A673 (cell line): ENCODE measurements around the gene ADAM23. TPM values are rescaled to one million over a fixed set of nuclear protein-coding genes. Genes with fewer than 3 reads are reported as not detected.

ENCODE experiments used
- BruUV-seq: library from RNA; stranded (reverse); fragments of 400-500 nt; replicated peaks from 2 replicates; lab custom pipeline; 2021; lab: Mats Ljungman, UMichigan
- CTCF ChIA-PET: fragments of 300-600 bp; sonication (Branson Sonifier 250); formaldehyde crosslinking; loops from one replicate; lab custom pipeline; 2022; ENCODE audit warnings: antibody characterized with exemption; lab: Charles Lee
- POLR2A ChIA-PET: fragments of 300-600 bp; sonication (Branson Sonifier 250); formaldehyde crosslinking; loops from one replicate; lab custom pipeline; 2022; ENCODE audit warnings: antibody characterized with exemption; ENCODE audit not compliant: low non-redundant PET; lab: Charles Lee
- DNase-seq: peaks from one replicate; pipeline ENCODE4 v3.0.0-alpha.2; 2015; ENCODE audit warnings: low spot score
- H3K27ac ChIP-seq: fragments of 200-600 bp; sonication (generic); 2 replicates; pipeline ENCODE4 v1.5.1; 2016; ENCODE audit warnings: mixed run types, low read depth, mild to moderate bottlenecking, mixed read lengths, antibody characterized with exemption, low read length; ENCODE audit not compliant: poor library complexity, severe bottlenecking
- H3K27me3 ChIP-seq: fragments of 200-600 bp; sonication (generic); replicated peaks from 2 replicates; pipeline ENCODE4 v1.6.1; 2017; ENCODE audit warnings: mixed run types, low read depth, mild to moderate bottlenecking, mixed read lengths, antibody characterized with exemption, low read length; ENCODE audit not compliant: insufficient read depth, poor library complexity
- H3K36me3 ChIP-seq: fragments of 200-600 bp; sonication (generic); 2 replicates; pipeline ENCODE4 v1.6.1; 2016; ENCODE audit warnings: mixed run types, mild to moderate bottlenecking, mixed read lengths, antibody characterized with exemption, low read length; ENCODE audit not compliant: insufficient read depth, poor library complexity, severe bottlenecking
- H3K4me1 ChIP-seq: fragments of 200-600 bp; sonication (generic); 2 replicates; pipeline ENCODE4 v1.6.1; 2017; ENCODE audit warnings: mixed run types, mild to moderate bottlenecking, mixed read lengths, antibody characterized with exemption, low read length; ENCODE audit not compliant: insufficient read depth, poor library complexity, severe bottlenecking
- H3K4me3 ChIP-seq: fragments of 200-600 bp; sonication (generic); 2 replicates; pipeline ENCODE4 v1.5.1; 2016; ENCODE audit warnings: low read depth, mixed run types, mild to moderate bottlenecking, mixed read lengths, low read length; ENCODE audit not compliant: poor library complexity, severe bottlenecking
- H3K9me3 ChIP-seq: fragments of 200-600 bp; sonication (generic); 2 replicates; pipeline ENCODE4 v1.6.1; 2016; ENCODE audit warnings: mixed run types, low read depth, mild to moderate bottlenecking, mixed read lengths, antibody characterized with exemption, low read length; ENCODE audit not compliant: poor library complexity, severe bottlenecking
- EZH2 ChIP-seq: fragments of 200-600 bp; sonication (generic); IDR thresholded peaks from 2 replicates; pipeline ENCODE4 v1.6.1; 2017; ENCODE audit warnings: borderline replicate concordance, low read depth, mild to moderate bottlenecking, mixed read lengths, antibody characterized with exemption, low read length; ENCODE audit not compliant: poor library complexity, severe bottlenecking
- intact Hi-C: fragments of 100-400 bp; cut with micrococcal nuclease; formaldehyde crosslinking; loops from one replicate; pipeline ENCODE4 v1.10.0; 2022; ENCODE audit not compliant: unreplicated experiment
- total RNA-seq: library from RNA; stranded (reverse); gene quantifications from 2 replicates; pipeline ENCODE4 v1.2.3, GENCODE V29; 2021
- TF ChIP-seq, protein P1 (sequence below): fragments of 300-800, 200-600 bp; sonication (generic); conservative IDR thresholded peaks from 2 replicates; pipeline ENCODE4 v1.5.1; 2017; ENCODE audit warnings: low read depth, mild to moderate bottlenecking, antibody characterized with exemption, low read length, moderate library complexity, mixed read lengths

ADAM23 gene
- total RNA-seq, 1 experiment from 2014 or later: 0.21 TPM

DNA sequence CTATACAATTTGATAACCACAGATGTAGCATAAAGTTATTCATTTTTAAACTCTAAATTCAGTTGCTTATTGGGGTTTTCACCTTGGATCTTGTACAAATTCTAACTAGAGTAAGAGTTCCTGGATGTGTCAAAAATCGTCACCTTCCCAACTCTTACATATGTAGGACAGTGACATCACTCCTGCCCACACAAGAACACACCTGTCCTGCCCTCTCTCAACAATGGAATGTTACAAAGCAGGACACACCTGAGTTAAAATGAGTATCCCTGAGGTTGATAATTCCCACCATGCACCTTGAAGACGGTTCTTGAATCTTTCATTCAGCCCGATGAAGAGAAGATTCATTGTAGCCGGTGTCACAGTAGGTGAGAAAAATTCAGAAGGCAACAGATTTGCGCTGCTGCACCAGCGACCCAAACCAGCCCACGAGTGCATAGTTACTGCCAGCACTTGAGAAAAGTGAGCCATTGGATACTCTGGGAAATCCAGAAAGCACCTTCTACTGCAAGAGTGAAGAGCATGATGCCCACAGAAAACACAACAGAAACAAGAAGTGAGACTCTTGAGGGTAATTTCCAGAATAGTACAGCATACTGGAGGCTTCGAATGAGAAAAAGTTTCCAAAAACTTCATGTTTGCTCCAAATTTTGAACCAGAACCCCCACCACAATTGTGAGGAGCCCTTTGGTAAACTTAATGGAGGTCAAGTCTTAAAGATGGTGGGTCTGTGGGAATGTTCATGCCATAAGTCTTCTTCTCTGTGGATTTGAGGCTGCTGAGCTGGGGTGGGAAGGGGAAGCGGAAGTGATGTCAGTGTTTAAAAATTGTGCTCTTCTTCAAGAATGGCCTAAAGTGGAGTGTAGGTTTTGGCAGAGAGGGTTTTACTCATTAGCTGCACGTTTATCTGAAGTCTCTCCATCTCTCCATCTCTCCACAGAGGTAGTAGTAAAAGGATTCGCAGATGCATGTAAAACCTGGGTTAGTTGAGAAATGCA is 34.7 kb upstream of the ADAM23 start:
- Histone ChIP-seq H3K4me1 (no peaks in the 10 kb centered on the region), H3K4me3 (no peak overlapping the region), H3K27ac (no peak overlapping the region), H3K27me3 (no peaks in the 10 kb centered on the region), H3K36me3 (no peaks in the 10 kb centered on the region), H3K9me3 (no peaks in the 10 kb centered on the region)
- ChIA-PET POLR2A (no interaction called here), CTCF (no interaction called here)
- no peak for TF ChIP-seq EZH2
- TF ChIP-seq, protein P1, sequence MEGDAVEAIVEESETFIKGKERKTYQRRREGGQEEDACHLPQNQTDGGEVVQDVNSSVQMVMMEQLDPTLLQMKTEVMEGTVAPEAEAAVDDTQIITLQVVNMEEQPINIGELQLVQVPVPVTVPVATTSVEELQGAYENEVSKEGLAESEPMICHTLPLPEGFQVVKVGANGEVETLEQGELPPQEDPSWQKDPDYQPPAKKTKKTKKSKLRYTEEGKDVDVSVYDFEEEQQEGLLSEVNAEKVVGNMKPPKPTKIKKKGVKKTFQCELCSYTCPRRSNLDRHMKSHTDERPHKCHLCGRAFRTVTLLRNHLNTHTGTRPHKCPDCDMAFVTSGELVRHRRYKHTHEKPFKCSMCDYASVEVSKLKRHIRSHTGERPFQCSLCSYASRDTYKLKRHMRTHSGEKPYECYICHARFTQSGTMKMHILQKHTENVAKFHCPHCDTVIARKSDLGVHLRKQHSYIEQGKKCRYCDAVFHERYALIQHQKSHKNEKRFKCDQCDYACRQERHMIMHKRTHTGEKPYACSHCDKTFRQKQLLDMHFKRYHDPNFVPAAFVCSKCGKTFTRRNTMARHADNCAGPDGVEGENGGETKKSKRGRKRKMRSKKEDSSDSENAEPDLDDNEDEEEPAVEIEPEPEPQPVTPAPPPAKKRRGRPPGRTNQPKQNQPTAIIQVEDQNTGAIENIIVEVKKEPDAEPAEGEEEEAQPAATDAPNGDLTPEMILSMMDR: no peak
- BruUV-seq: no TSS peak
- intact Hi-C loops: no loop called here
- no peak for DNase-seq

DNA sequence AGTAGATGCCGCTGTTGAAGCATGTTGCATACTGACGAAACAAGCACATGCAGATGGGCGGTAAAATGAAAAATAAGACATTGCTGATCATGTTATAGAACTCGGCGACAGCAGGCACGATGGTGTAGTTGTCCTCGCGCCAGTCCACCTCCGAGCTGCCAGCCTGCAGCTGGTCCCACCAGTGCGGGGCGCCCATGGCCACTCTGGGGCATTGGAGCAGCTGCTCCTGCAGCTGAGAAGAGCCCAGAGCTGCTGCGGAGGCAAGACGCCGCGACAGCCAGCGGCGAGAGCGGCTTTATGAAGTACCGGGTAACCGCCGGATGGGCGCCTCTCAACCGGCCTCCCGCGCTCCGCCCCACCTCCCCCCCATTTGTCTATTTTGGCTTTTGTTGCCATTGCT is 32.6 kb upstream of the ADAM23 start:
- ChIA-PET POLR2A (no interaction called here), CTCF (no interaction called here)
- no peak for DNase-seq
- Histone ChIP-seq H3K4me1 (no peaks in the 10 kb centered on the region), H3K4me3 (no peak overlapping the region), H3K36me3 (no peaks in the 10 kb centered on the region), H3K9me3 (no peaks in the 10 kb centered on the region), H3K27ac (no peak overlapping the region), H3K27me3 (no peaks in the 10 kb centered on the region)
- BruUV-seq: no TSS peak
- intact Hi-C loops: no loop called here
- TF ChIP-seq, protein P1: no peak
- no peak for TF ChIP-seq EZH2

DNA sequence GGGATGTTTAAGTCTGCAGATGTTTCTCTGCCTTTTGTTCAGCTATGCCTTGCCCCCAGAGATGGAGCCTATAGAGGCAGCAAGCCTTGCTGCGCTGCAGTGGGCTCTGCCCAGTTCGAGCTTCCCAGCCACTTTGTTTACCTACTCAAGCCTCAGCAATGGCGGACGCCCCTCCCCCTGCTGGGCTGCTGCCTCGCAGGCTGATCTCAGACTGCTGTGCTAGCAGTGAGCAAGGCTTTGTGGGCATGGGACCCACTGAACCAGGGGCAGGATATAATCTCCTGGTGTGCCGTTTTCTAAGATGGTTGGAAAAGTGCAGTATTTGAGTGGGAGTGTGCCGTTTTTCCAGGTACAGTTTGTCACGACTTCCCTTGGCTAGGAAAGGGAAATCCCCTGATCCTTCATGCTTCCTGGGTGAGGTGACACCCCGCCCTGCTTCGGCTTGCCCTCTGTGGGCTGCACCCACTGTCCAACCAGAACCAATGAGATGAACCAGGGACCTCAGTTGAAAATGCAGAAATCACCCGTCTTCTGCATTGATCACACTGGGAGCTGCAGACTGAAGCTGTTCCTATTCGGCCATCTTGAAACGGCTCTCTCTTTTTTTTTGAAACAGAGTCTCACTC is 27.6 kb upstream of the ADAM23 start:
- Histone ChIP-seq H3K9me3 (peaks cover 9% of the 10 kb centered on the region), H3K4me1 (no peaks in the 10 kb centered on the region), H3K27ac (no peak overlapping the region), H3K4me3 (no peak overlapping the region), H3K27me3 (peaks cover 3% of the 10 kb centered on the region), H3K36me3 (no peaks in the 10 kb centered on the region)
- no peak for DNase-seq
- ChIA-PET CTCF (no interaction called here), POLR2A (no interaction called here)
- no peak for TF ChIP-seq EZH2
- TF ChIP-seq, protein P1: no peak
- intact Hi-C loops: no loop called here
- no TSS peak for BruUV-seq
